Right lobe of liver (tissue), 4 donors: ENCODE measurements around the gene CSNK1G1.

Experiments used
- CTCF ChIP-seq, 4 donors: fragments of 200-600 bp in 3 of 4; fragments of 450-650 bp in 1 of 4; IDR thresholded peaks; one replicate each; pipeline versions ENCODE4 v1.5.1 to v1.8.0; 2016 to 2022; ENCODE audit warnings: antibody characterized with exemption in 4 of 4, mild to moderate bottlenecking in 2 of 4
- POLR2A ChIP-seq: fragments of 450-650 bp; IDR thresholded peaks from one replicate; pipeline ENCODE4 v1.6.1; 2017; ENCODE audit warnings: antibody characterized with exemption, mild to moderate bottlenecking
- donor health status: DM: no; HTN: no; CAD: no.
- donor health status: DM: no; HTN: no; CAD: no.
- donor health status: DM: no; HTN: yes; CAD: no.

- TF ChIP-seq CTCF (IDR thresholded peaks at IDR 0.05) = no peak
- TF ChIP-seq POLR2A = no peak
Observed at GRCh38 chr15:64237677-64238076, 118.3 kb downstream of the CSNK1G1 start.
